K562 (cell line): ENCODE measurements around the gene RANGAP1. TPM values are rescaled to one million over a fixed set of nuclear protein-coding genes. Genes with fewer than 3 reads are reported as not detected.
A peak's percentile ranks its signal among the peaks of the same experiment; 100 is the strongest.

Source experiments
- ATAC-seq: fragments of 200-7000 bp; cut with Tn5 transposase; 3 replicates; pipeline ENCODE4 v1.9.1; 2020; ENCODE audit warnings: moderate library complexity
- BruUV-seq: library from RNA; stranded (reverse); fragments of 400-500 nt; replicated peaks from 2 replicates; lab custom pipeline; 2021; lab: Mats Ljungman, UMichigan
- CTCF ChIA-PET: fragments of 300-600 bp; formaldehyde crosslinking; extraction: SDS; loops from one replicate; lab custom pipeline; 2021; ENCODE audit warnings: low intra/inter-chr PET ratio; lab: Yijun Ruan, JAX
- POLR2A ChIA-PET: fragments of 300-600, 350-650 bp; sonication (Branson Sonifier 250); formaldehyde crosslinking; extraction: SDS; loops from one replicate; lab custom pipeline; 2021; ENCODE audit warnings: antibody characterized with exemption, inconsistent platforms; lab: Yijun Ruan, JAX
- DNase-seq, 4 experiments: peaks; one replicate each; pipeline versions ENCODE4 v3.0.0 to v3.0.0-alpha.2; 2011 to 2018; ENCODE audit warnings: low spot score in 3 of 4, mixed read lengths in 3 of 4; ENCODE audit errors: extremely low read depth in 1 of 4
- FAIRE-seq: peaks from 2 replicates; lab custom pipeline; 2011; peaks lifted over from hg19 to GRCh38; lab: Jason Lieb, UNC
- H2AFZ ChIP-seq: 2 replicates; pipeline ENCODE4 v1.6.0; 2011; ENCODE audit warnings: low read depth, low read length, control low read depth, inconsistent platforms
- H3K27ac ChIP-seq: fragments of 200-600 bp; 3 replicates; pipeline ENCODE4 v1.8.0; 2011; ENCODE audit warnings: low read depth, mild to moderate bottlenecking, control low read depth, inconsistent platforms, low read length, moderate library complexity, mixed read lengths; ENCODE audit errors: extremely low read depth
- H3K27me3 ChIP-seq, 2 experiments: fragments of 300-600 bp in 1 of 2; 2 replicates in 1 of 2; 3 replicates in 1 of 2; pipeline versions ENCODE4 v1.6.0 to v1.8.0; 2011; ENCODE audit warnings: inconsistent platforms in 2 of 2, low read length in 2 of 2, mild to moderate bottlenecking in 1 of 2, mixed read lengths in 1 of 2, moderate library complexity in 1 of 2; ENCODE audit not compliant: control insufficient read depth in 2 of 2, insufficient read depth in 2 of 2
- H3K36me3 ChIP-seq: fragments of 300-600 bp; 3 replicates; pipeline ENCODE4 v1.8.0; 2011; ENCODE audit warnings: mild to moderate bottlenecking, low read length, inconsistent platforms; ENCODE audit not compliant: control insufficient read depth, insufficient read depth
- H3K4me1 ChIP-seq, 2 experiments: fragments of 200-600 bp in 1 of 2; replicated peaks in 1 of 2; 2 replicates in 1 of 2; 3 replicates in 1 of 2; pipeline versions ENCODE4 v1.5.1 to v1.8.0; 2011; ENCODE audit warnings: inconsistent platforms in 2 of 2, low read length in 2 of 2, mild to moderate bottlenecking in 1 of 2, mixed read lengths in 1 of 2, moderate library complexity in 1 of 2; ENCODE audit not compliant: control insufficient read depth in 2 of 2, insufficient read depth in 2 of 2
- H3K4me2 ChIP-seq: 2 replicates; pipeline ENCODE4 v1.6.1; 2011; ENCODE audit warnings: low read length, control low read depth, inconsistent platforms, mixed read lengths; ENCODE audit not compliant: insufficient read depth
- H3K4me3 ChIP-seq: fragments of 200-600 bp; sonication (generic), shearing (Covaris generic); 2 replicates; pipeline ENCODE4 v1.5.1; 2016; ENCODE audit warnings: control low read depth, inconsistent platforms
- H3K79me2 ChIP-seq: fragments of 200-600 bp; 3 replicates; pipeline ENCODE4 v1.8.0; 2011; ENCODE audit warnings: low read length, inconsistent platforms; ENCODE audit not compliant: control insufficient read depth, insufficient read depth
- H3K9ac ChIP-seq, 2 experiments: 2 replicates each; pipeline versions ENCODE4 v1.6.0 to v1.6.1; 2011; ENCODE audit warnings: low read depth in 2 of 2, low read length in 2 of 2, control low read depth in 1 of 2, inconsistent platforms in 1 of 2, mild to moderate bottlenecking in 1 of 2, mixed read lengths in 1 of 2; ENCODE audit not compliant: insufficient read depth in 1 of 2
- H3K9me1 ChIP-seq: one replicate; pipeline ENCODE4 v1.6.0; 2011; ENCODE audit warnings: inconsistent platforms, mild to moderate bottlenecking, low read length, moderate library complexity; ENCODE audit not compliant: control insufficient read depth, insufficient read depth
- H3K9me3 ChIP-seq: replicated peaks from 2 replicates; pipeline ENCODE4 v1.5.1; 2011; ENCODE audit warnings: low read depth, low read length, inconsistent platforms; ENCODE audit not compliant: control insufficient read depth, insufficient read depth
- H4K20me1 ChIP-seq: replicated peaks from 2 replicates; pipeline ENCODE4 v1.6.1; 2011; ENCODE audit warnings: low read length, inconsistent platforms, mixed read lengths; ENCODE audit not compliant: control insufficient read depth, insufficient read depth
- HDGF ChIP-seq: fragments of 450-650 bp; IDR thresholded peaks from 2 replicates; pipeline ENCODE4 v1.6.1; 2016
- POLR2G ChIP-seq: fragments of 200-400 bp; formaldehyde crosslinking; IDR thresholded peaks from 2 replicates; pipeline ENCODE4 v1.6.1; 2017; ENCODE audit warnings: low read depth, mild to moderate bottlenecking, antibody characterized with exemption, low read length, moderate library complexity
- THRAP3 ChIP-seq: fragments of 450-650 bp; IDR thresholded peaks from 2 replicates; pipeline ENCODE4 v1.6.1; 2016; ENCODE audit warnings: mild to moderate bottlenecking, inconsistent platforms, borderline replicate concordance
- WGBS: fragments of 100-300 bp; shearing (Covaris generic); methylation state at CpG from one replicate; pipeline ENCODE4 v1.1.6; 2016; ENCODE audit warnings: low coverage, mixed read lengths; ENCODE audit not compliant: insufficient coverage; ENCODE audit errors: missing lambda C conversion rate; 5-methylcytosine and 5-hydroxymethylcytosine counted together
- in situ Hi-C: fragments of 300-500 bp; cut with MboI; formaldehyde crosslinking; loops from 4 replicates; pipeline ENCODE4 v1.15.0; 2018; ENCODE audit warnings: inconsistent platforms, mixed read lengths
- intact Hi-C: fragments of 100-400 bp; cut with micrococcal nuclease; formaldehyde crosslinking; loops from 2 replicates; pipeline ENCODE4 v1.14.2; 2022
- polyA plus RNA-seq, 8 experiments: library from polyadenylated mRNA; depleted of rRNA in 4 of 8; stranded (reverse) in 5 of 8; unstranded in 3 of 8; fragments of >200 nt; fragmentation: Nextera tagmentation in 2 of 8; fragmentation: Illumina TruSeq in 1 of 8; extraction: Ambion mirVana in 2 of 8; extraction: Trizol in 1 of 8; gene quantifications; 2 replicates each; pipeline versions ENCODE4 v1.2.1 to v1.2.3, GENCODE V29; 2011 to 2014; ENCODE audit warnings: inconsistent platforms in 1 of 8, missing spikeins in 1 of 8
- total RNA-seq, 7 experiments: library from RNA; depleted of rRNA in 6 of 7; stranded (reverse); fragments of >200 nt in 6 of 7; fragmentation: Illumina TruSeq in 2 of 7; extraction: Trizol in 2 of 7; gene quantifications; 2 replicates each; pipeline versions ENCODE4 v1.2.1 to v1.2.3, GENCODE V29; 2011 to 2021; ENCODE audit warnings: low replicate concordance in 1 of 7

The RANGAP1 gene
- total and polyA plus RNA-seq, 9 of the 15 experiments (the other 6 are each of a cell fraction or from before 2014, with no cell fraction given), result 2.1 to 104 (median 50.6) TPM

- no peak overlapping the region for H3K4me2 ChIP-seq
- H4K20me1 ChIP-seq, result no peaks in the 10 kb centered on the region
- H3K9me3 ChIP-seq, result no peaks in the 10 kb centered on the region
- H3K79me2 ChIP-seq, result no peaks in the 10 kb centered on the region
- TF ChIP-seq THRAP3 (no peak), POLR2G (peak; percentile 31; the same call in 1 of the 2 replicates), HDGF (no peak)
- TF ChIP-seq, all 486 proteins: peak for 1
- Histone ChIP-seq H3K36me3 (no peaks in the 10 kb centered on the region; the same call in 2 of the 3 replicates), H2AFZ (no peak overlapping the region), H3K9ac (no peak overlapping the region; a peak in 1 of 4 replicates), H3K4me3 (no peak overlapping the region), H3K27me3 (no peaks in the 10 kb centered on the region), H3K27ac (no peak overlapping the region), H3K4me1 (peaks cover 0 to 35% of the 10 kb centered on the region in 2 experiments; a peak in 2 of 5 replicates), H3K9me1 (no peaks in the 10 kb centered on the region)
- FAIRE-seq, result no peak
- no TSS peak for BruUV-seq
- 77% methylated on average over 9 of the region's 16 CpGs for WGBS
- no peak for DNase-seq
- ChIA-PET CTCF (no interaction called here), POLR2A (interaction anchor here (0.5 kb wide), 1 partner anchor 29 kb away, joined by 3 read pairs; no protein-coding TSS in a partner anchor)
- intact Hi-C loops (no loop called here), in situ Hi-C loops (no loop called here)
- ATAC-seq, result no peak
Observed at GRCh38 chr22:41239443-41240128, 46.4 kb downstream of the RANGAP1 start.
